MCF 10A (cell line): Measurements from ENCODE around the gene GPR150. TPM values are rescaled to one million over a fixed set of nuclear protein-coding genes. Genes with fewer than 3 reads are reported as not detected.

Source experiments
- Bru-seq: library from RNA; stranded (reverse); fragments of 400-500 nt; gene quantifications from one replicate; lab custom pipeline; 2021; lab: Mats Ljungman, UMichigan
- BruChase-seq, 2 experiments: library from RNA; stranded (reverse); fragments of 400-500 nt; gene quantifications; one replicate each; lab custom pipeline; 2021; lab: Mats Ljungman, UMichigan
- BruUV-seq: library from RNA; stranded (reverse); fragments of 400-500 nt; replicated peaks from 2 replicates; lab custom pipeline; 2021; lab: Mats Ljungman, UMichigan
- CTCF ChIA-PET: fragments of 300-600 bp; sonication (Branson Sonifier 250); formaldehyde crosslinking; extraction: SDS; loops from one replicate; lab custom pipeline; 2021; ENCODE audit warnings: antibody characterized with exemption, inconsistent platforms; lab: Yijun Ruan, JAX
- POLR2A ChIA-PET: fragments of 300-600, 350-650 bp; sonication (Branson Sonifier 250); formaldehyde crosslinking; extraction: SDS; loops from one replicate; lab custom pipeline; 2020; ENCODE audit warnings: antibody characterized with exemption, inconsistent platforms; lab: Yijun Ruan, JAX
- DNase-seq: peaks from one replicate; pipeline ENCODE4 v3.0.0-alpha.2; 2018; ENCODE audit not compliant: unreplicated experiment
- H3K27ac Mint-ChIP-seq: one replicate; pipeline ENCODE4 v1.8.0; 2022; ENCODE audit warnings: mild to moderate bottlenecking, low read depth, mixed read lengths; ENCODE audit not compliant: unreplicated experiment
- H3K27me3 Mint-ChIP-seq: one replicate; pipeline ENCODE4 v1.8.0; 2022; ENCODE audit warnings: mixed read lengths; ENCODE audit not compliant: insufficient read depth, unreplicated experiment
- H3K36me3 Mint-ChIP-seq: one replicate; pipeline ENCODE4 v1.8.0; 2022; ENCODE audit warnings: mild to moderate bottlenecking, moderate library complexity, mixed read lengths; ENCODE audit not compliant: insufficient read depth, unreplicated experiment
- H3K4me1 Mint-ChIP-seq: one replicate; pipeline ENCODE4 v1.8.0; 2022; ENCODE audit warnings: mixed read lengths; ENCODE audit not compliant: insufficient read depth, unreplicated experiment
- H3K4me3 Mint-ChIP-seq: one replicate; pipeline ENCODE4 v1.8.0; 2022; ENCODE audit warnings: mild to moderate bottlenecking, moderate library complexity, mixed read lengths; ENCODE audit not compliant: unreplicated experiment
- H3K9me3 Mint-ChIP-seq: one replicate; pipeline ENCODE4 v1.8.0; 2022; ENCODE audit warnings: mixed read lengths; ENCODE audit not compliant: unreplicated experiment
- intact Hi-C: fragments of 100-400 bp; cut with micrococcal nuclease; formaldehyde crosslinking; loops from 2 replicates; pipeline ENCODE4 v1.14.1; 2022
- long read RNA-seq: library from polyadenylated mRNA; stranded (forward); transcript quantifications from one replicate; pipeline ENCODE4 v2.0.0, GENCODE V29; 2022
- total RNA-seq: library from RNA; stranded (reverse); gene quantifications from 2 replicates; pipeline ENCODE4 v1.2.3, GENCODE V29; 2022
- TF ChIP-seq, protein P1 (sequence below): fragments of 200-600 bp; IDR thresholded peaks from one replicate; pipeline ENCODE4 v1.8.0; 2022; ENCODE audit warnings: antibody characterized with exemption, mild to moderate bottlenecking; ENCODE audit not compliant: unreplicated experiment

The GPR150 gene
- total RNA-seq (not detected in 2 replicates), Bru-seq, nascent RNA (not detected), BruChase-seq, experiment 1, labeled RNA remaining after a 6-hour chase (not detected), BruChase-seq, experiment 2, labeled RNA remaining after a 2-hour chase (not detected)
- long read RNA-seq, result 0 reads

DNA sequence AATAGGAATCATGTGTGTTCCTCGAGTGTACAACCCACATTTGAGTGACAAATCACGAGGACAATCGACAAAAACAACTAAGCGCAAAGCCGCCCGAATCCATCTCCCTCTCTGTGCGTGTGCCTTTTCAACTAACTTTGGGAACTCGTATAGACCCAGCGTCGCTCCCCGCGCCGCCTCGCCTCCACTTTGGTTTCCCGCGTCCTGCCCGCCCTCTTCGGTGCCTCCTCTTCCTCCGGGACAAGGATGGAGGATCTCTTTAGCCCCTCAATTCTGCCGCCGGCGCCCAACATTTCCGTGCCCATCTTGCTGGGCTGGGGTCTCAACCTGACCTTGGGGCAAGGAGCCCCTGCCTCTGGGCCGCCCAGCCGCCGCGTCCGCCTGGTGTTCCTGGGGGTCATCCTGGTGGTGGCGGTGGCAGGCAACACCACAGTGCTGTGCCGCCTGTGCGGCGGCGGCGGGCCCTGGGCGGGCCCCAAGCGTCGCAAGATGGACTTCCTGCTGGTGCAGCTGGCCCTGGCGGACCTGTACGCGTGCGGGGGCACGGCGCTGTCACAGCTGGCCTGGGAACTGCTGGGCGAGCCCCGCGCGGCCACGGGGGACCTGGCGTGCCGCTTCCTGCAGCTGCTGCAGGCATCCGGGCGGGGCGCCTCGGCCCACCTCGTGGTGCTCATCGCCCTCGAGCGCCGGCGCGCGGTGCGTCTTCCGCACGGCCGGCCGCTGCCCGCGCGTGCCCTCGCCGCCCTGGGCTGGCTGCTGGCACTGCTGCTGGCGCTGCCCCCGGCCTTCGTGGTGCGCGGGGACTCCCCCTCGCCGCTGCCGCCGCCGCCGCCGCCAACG is at the start of gene GPR150:
Gene GPR150 (plus strand): TSS at position 58 of the 840 bp plus-strand sequence. CDS start 189 bp downstream, at position 247.
- CTCF ChIA-PET, result interaction anchor here (0.5 kb wide), 1 partner anchor 33 kb away, joined by 3 read pairs; no protein-coding TSS in a partner anchor
- Mint-ChIP-seq H3K27me3 (no peaks in the 10 kb centered on the region), H3K36me3 (no peaks in the 10 kb centered on the region), H3K27ac (no peak within 1 kb of the TSS), H3K4me3 (no peak within 1 kb of the TSS), H3K4me1 (peaks cover 9% of the 10 kb centered on the region), H3K9me3 (no peaks in the 10 kb centered on the region)
- BruUV-seq, result no TSS peak
- intact Hi-C loops, result no loop called here
- no peak for DNase-seq
- TF ChIP-seq, protein P1, sequence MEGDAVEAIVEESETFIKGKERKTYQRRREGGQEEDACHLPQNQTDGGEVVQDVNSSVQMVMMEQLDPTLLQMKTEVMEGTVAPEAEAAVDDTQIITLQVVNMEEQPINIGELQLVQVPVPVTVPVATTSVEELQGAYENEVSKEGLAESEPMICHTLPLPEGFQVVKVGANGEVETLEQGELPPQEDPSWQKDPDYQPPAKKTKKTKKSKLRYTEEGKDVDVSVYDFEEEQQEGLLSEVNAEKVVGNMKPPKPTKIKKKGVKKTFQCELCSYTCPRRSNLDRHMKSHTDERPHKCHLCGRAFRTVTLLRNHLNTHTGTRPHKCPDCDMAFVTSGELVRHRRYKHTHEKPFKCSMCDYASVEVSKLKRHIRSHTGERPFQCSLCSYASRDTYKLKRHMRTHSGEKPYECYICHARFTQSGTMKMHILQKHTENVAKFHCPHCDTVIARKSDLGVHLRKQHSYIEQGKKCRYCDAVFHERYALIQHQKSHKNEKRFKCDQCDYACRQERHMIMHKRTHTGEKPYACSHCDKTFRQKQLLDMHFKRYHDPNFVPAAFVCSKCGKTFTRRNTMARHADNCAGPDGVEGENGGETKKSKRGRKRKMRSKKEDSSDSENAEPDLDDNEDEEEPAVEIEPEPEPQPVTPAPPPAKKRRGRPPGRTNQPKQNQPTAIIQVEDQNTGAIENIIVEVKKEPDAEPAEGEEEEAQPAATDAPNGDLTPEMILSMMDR, result no peak
- POLR2A ChIA-PET, result no interaction called here

DNA sequence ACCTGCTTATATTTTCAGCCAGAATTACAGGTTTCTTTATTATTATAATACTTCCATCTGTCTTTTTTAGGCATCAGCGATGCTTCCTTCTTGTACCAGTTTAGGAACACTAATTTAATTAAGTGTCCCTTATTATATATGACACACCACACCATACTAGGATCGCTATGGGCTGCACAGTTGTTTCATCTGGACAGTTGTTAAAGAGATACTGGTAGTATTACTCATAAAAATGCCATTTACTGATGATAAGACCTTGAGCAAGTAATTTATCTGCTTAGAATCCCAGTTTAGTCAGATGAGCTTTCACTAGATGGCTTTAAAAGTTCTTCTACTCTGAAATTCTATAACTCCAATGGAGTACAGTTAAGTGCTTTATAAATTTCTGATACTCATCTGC is 47.9 kb upstream of the GPR150 start:
- H3K27ac Mint-ChIP-seq, result no peak overlapping the region
- no peaks in the 10 kb centered on the region for H3K4me1 Mint-ChIP-seq
- TF ChIP-seq, protein P1, result no peak
- BruUV-seq, result no TSS peak
- no peaks in the 10 kb centered on the region for H3K27me3 Mint-ChIP-seq
- CTCF ChIA-PET, result no interaction called here
- peaks cover 13% of the 10 kb centered on the region for H3K36me3 Mint-ChIP-seq
- POLR2A ChIA-PET, result no interaction called here
- DNase-seq, result no peak
- intact Hi-C loops, result no loop called here
- H3K4me3 Mint-ChIP-seq, result no peak overlapping the region
- no peaks in the 10 kb centered on the region for H3K9me3 Mint-ChIP-seq

DNA sequence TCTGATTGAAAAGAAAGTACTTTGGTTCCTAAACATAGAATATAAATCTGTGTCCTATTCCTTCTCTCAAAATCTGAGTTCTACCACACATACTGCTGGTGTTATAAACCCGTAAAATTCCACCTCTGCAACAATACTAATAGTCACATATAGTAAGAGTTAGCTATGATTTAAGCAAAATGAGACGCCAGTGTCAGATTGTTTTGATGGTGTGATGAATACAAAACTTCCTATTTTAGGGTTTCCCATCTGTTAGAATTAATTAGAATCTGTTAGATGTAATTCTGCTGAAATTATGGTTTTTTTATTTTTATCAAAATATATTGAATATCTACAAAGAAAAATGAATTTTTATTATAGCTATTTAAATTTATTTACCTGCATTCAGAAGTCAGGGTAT is 38.3 kb upstream of the GPR150 start:
- POLR2A ChIA-PET, result interaction anchor here (1.0 kb wide), 1 partner anchor 27 kb away, joined by 3 read pairs; the partner anchor contains the start of genes ARSK and SKIC3
- no peaks in the 10 kb centered on the region for H3K36me3 Mint-ChIP-seq
- H3K9me3 Mint-ChIP-seq, result peaks cover 7% of the 10 kb centered on the region
- no TSS peak for BruUV-seq
- no peaks in the 10 kb centered on the region for H3K4me1 Mint-ChIP-seq
- H3K4me3 Mint-ChIP-seq, result no peak overlapping the region
- intact Hi-C loops, result no loop called here
- CTCF ChIA-PET, result no interaction called here
- no peak for DNase-seq
- no peak overlapping the region for H3K27ac Mint-ChIP-seq
- no peaks in the 10 kb centered on the region for H3K27me3 Mint-ChIP-seq
- TF ChIP-seq, protein P1, result no peak

DNA sequence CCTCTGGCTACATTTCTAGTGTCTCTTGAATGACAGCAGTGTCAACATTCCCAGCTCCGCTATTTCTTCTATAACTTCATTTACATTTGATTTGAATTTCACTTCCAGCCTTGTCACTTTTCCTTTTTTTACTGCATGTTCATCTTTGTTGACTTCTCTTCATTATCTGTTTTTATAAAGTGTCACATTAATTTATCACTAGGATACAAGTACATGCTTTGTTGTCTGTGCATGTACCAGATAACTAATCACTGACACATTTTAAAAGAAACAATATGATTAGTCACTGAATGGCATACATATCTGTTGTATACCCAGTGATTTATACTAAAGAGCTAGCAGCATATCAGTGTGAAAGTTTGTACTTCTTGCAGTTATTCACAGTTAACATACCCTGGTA is 35.9 kb upstream of the GPR150 start:
- BruUV-seq, result no TSS peak
- H3K4me1 Mint-ChIP-seq, result no peaks in the 10 kb centered on the region
- no peaks in the 10 kb centered on the region for H3K36me3 Mint-ChIP-seq
- TF ChIP-seq, protein P1, result no peak
- H3K27ac Mint-ChIP-seq, result no peak overlapping the region
- POLR2A ChIA-PET, result no interaction called here
- H3K27me3 Mint-ChIP-seq, result no peaks in the 10 kb centered on the region
- no peak for DNase-seq
- CTCF ChIA-PET, result interaction anchor here (0.6 kb wide), 1 partner anchor 172 kb away, joined by 3 read pairs; no protein-coding TSS in a partner anchor
- peaks cover 5% of the 10 kb centered on the region for H3K9me3 Mint-ChIP-seq
- no peak overlapping the region for H3K4me3 Mint-ChIP-seq
- intact Hi-C loops, result no loop called here
